HG02852 (cell line): ENCODE measurements around the gene TMEM235.

ENCODE experiments used
- ATAC-seq: cut with Tn5 transposase; IDR thresholded peaks from one replicate; pipeline ENCODE4 v1.9.1; 2021; ENCODE audit warnings: mild to moderate bottlenecking, moderate library complexity; ENCODE audit not compliant: unreplicated experiment

Gene TMEM235

DNA sequence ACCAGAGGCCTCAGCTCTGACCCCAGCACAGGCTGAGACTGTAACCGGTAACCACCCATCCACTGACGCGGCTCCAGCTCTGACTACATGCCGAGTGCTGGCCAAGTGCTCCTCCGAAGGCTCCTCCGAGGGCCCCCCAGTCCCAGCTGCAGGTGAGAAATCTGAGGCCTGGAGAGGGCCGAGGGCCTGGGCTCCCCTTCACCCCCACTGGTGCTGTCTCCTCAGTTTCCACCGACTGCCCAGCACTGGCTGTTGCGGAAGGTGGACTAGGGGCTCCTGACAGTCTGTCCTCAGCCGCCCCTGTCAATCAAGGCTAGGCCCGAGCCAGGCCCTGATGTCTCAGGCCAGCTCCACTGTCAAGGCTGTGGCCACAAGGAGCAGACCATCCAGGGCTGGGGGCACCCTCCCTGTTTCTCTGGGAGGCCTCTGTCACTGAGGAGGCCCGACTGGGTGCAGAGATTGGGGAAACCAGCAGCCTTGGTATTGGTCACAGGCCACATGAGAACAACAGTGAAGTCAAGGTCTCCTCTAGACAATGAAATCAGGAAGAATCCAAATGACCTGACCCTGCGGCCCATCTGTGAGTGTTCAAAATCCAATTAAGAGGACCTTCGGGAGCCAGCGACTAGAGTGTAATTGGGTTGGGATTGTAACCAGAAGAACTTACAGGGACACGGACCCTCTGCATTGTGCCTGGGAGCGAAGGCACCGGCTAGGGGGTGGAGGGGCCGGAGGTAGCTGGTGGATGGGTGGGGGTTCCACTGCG is 5.1 kb downstream of the TMEM235 start:
- no peak for ATAC-seq

DNA sequence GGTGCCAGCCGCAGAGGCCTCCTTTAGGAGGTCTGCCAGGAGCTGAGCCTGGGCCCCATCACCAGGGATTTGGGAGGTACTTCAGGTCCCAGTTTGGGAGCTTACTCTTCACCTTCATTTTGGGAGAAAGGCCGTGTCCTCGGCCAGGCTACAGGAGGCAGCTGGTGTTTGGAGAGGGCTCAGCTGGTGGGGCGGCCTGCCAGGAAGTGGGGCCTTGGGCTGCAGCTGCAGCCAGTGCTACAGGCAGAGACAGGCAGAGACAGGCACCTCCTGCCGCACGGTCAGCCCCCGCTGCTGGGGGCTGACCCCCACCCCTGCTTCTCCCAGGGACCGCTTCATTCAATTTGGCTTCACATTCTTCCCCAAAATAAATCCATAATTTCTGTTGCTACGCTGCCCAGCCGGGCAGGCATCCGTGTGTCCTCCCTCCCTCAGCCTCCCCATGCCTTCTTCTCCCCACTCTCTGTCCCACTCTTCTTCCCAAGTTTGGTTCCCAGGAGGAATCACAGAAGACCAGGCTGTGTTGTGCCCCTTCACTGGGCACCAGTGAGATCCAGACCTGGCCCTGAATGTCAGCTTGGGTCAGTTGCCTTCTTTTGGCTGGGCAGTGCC is 6.1 kb downstream of the TMEM235 start:
- no peak for ATAC-seq

DNA sequence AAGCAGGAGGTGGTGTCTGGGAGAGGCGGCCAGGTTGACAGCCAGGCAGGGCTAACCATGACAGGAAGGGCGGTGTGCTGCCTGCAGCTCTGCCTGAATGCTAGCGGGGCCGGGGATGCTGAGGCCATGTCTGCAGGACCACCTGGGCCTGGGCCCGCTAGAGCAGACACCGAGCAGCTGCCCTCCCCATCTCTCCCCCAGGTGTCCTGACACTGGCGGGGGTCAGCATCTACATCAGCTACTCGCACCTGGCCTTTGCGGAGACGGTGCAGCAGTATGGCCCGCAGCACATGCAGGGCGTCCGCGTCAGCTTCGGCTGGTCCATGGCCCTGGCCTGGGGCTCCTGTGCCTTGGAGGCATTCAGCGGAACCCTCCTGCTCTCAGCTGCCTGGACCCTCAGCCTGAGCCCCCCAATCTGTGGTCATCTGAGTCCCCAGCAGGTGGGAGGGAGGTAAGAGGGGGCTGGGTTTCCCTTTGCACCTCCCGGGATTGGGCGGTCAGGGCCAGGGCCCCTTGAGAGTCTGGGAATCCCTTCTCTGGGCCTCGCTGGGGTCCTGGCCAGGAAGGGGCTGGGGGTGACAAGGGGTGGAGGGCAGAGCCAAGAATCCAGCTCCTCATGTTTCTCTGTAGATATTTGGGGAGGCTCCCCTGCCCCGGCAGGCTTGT is 7.5 kb downstream of the TMEM235 start:
- ATAC-seq = no peak

DNA sequence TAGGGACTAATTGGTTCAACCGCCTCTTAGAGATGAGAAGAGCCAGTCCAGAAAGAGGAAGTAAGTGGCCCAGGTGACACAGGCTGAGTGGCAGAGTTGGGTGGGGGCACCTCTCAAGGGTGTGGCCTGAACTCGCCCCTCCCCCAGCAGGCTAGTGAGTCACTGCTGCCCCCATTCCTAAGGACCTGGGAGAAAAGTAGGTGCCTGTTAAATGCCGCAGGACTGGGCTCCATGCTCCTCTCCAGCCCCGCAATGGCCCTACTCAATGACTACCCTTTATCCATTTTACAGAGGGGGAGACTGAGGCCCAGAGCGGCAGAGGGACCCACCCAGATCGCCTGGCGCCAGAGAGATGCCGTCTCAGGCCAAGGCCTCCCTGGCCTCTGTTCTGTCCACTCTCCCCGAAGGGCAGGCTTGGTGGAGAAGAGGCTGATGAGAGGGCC is 8.1 kb downstream of the TMEM235 start:
- no peak for ATAC-seq

DNA sequence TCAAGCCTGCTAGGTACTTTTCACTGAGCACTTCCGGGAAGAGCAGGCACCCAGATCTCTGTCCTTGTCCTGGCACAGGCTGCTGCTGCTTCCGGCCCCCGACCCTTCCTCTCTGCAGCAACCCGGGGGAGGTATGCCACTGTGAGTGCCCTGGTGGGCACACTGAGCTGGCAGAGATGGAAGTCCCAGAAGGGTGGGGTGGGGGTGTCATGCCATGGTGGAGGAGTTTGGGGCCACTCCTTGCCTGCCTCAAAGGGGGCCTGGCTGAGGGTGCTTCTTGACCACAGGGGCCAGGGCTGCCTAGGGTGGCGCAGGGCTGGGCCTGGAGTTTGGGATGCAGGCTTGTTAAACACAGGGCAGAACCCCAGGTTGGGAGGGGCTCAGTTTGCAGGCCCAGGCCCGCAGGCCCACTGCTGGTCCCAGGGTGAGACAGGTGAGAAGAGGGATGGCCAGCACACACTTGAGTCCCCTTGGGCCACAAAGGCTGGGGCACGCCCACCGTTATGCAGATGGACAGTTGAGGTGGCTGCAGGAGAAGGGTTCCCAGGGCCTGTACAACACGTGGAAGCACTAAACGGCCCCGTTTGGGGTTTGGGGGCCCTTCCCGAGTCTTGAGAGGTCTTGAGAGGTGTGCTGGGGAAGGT is 8.7 kb downstream of the TMEM235 start:
- no peak for ATAC-seq

DNA sequence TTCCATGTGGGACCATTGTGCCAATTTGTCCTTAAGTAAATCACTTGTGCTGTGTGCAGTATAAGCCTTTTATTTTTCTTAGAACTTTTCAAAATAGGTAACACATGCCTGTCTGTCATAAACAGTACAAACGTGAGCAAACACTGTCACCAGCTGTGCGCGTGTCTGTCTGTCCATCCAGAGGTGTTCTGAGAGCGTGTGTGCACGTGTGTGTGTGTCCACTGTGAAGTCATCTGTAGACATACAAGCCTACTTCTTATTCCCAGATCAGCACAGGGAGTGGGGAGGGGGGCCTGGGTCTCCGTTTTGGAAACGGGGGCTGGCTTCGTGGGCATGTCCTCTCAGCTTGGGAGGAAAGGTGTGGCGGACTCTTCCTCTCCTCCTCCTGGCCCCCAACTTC is 9.4 kb downstream of the TMEM235 start:
- ATAC-seq = no peak

DNA sequence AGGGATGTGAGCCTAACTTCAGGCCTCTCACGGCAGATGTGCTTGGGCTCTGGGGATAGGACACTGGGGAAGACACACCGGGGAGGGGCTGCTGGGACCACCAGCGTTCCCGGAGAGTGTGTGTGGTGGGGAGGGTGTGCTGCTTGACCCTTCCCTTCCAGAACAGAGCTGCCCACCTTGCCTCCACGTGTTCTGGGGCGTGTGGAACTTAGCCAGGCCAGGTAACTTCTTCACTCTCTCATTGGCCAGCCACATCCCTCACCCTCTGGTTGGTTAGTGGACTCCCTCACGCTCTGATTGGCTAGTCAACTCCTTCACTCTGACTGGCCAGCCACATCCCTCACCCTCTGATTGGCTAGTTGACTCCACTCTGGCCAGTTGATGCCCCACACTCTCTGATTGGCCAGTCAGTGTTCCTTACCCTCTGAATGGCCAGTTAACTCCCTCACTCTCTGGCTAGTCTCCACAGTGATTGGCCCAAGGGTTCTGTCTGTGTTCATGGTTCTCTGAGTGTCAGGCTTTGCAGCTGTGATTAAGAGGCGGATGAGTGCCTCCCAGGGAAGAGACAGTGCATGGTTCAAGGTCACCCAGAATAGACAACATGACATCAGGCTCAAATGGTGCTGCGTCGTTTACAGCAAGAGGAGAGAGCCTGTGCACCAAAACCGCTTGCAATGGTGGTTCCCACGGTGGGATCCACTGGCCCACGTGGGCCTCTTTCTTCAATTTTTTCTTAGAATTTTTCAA is 10.0 kb downstream of the TMEM235 start:
- ATAC-seq = no peak

DNA sequence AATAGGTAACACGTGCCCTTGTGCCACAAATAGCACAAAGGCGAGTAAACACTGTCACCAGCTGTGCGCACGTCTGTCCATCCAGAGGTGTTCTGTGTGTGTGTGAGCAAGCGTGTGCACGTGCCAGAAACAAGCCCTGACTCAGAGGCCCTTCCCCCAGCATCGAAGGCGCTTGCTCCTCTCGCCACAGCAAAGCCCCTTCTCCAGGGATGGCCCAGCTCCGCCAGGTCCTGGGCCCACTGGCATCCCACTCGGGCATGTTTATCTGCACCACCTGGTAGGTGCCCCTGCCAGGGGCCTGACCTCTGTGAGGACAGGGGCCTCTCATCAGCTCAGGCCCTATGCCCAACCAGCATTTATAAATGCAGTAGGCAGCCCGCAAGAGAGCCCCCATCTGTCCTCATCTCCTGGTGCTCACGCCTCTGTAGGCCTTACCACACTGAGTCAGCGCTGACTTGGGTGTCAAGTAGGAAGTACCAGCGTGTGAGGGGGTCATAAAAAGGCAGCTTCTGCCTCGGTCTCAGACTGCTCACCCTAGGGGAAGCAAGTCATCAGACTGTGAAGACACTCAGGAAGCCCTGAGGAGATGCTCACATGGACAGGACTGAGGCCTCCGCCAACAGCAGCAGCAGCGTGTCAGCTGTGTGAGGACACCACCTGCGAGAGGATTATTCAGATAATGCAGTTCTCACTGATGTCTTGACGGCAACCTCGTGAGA is 10.8 kb downstream of the TMEM235 start:
- ATAC-seq = no peak

DNA sequence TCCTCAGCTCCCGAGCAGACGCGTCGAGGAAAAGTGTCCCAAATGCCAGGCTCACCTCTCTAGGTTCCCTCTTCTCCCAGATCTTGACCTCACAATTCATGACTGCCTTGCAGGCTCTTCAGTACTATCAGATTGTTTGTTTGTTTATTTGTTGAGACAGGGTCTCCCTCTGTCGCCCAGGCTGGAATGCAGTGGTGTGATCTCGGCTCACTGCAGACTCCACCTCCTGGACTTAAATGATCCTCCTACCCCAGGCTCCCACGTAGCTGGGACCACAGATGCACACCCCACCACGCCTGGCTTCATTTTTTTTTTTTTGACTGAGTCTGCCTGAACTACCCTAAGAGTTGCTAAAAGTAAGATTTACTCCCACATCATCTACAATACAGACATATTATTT is 15.9 kb downstream of the TMEM235 start:
- no peak for ATAC-seq

DNA sequence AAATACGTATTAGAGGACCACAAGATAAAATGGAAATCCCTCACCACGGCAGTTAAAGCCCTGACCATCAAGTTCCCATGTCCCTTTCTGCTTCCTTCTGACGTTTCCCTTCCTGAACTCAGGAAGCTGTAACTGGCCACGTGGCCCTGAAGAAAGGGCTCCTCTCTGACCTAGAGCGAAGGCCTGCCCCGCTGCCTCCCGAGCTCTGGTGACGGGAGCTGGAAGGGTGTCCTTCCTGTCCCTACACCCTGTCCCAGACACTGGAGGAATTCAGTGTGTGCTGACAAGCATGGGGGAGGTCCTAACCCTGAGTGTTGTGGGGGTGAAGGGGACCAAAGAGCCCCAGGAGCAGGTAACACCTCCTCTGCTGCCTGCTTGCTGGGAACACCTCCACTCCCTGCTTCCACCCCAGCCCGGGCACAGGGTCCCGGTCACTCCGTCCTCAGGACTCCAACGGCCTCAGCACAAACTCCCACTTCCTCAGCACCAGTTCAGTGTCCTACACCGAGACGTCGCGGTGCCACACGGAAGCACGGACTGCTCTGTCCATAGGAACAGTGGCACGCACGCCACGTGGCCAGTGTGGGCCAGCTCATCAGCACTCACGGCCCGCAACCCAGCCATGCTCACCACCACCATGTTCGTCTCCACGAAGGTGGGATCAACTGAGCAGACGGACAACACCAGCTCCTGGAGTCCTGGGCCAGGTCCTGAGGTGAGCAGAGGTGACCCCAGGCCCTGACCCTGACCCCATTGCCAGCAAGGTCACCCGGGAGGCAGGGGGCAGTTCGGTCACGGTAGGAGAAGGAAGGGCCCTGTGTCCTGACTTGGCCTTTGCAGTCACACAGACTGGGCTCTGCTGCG is 16.9 kb downstream of the TMEM235 start:
- ATAC-seq = no peak

DNA sequence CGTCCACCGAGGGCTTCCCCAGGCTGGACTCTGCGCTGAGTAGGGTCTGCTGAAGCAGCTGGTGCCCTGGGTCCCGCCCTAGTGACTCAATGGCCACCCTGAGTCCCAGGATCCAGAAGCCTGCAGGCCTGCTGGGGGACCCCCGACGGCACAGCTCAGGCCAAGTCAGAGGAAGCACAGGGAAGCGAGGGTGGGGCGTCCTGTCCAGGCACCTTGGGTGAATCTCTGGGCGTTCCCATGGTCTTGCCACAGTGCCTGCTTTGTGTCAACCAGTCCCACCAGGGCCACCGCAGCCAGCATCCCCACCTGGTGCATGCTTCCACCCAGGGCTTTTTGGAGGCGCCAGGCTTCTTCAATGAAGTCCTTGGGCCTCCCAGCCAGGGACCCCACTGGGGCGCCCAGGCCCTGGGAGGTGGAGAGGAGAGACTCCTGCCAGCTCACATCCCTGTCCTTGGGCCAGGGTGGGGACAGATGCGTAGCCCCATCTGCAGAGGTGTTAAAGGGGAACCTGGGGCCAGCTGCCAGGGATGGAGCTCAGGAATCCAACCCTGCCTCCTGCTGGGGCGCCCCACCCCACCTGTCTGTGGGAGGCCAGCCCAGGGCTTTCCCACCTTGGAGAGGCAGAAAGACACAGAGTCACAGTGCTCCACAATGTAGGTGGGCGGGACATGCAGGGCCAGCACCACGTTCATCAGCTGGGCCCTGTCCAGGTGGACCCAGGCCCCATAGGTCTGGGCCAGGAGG is 17.8 kb downstream of the TMEM235 start:
- no peak for ATAC-seq

DNA sequence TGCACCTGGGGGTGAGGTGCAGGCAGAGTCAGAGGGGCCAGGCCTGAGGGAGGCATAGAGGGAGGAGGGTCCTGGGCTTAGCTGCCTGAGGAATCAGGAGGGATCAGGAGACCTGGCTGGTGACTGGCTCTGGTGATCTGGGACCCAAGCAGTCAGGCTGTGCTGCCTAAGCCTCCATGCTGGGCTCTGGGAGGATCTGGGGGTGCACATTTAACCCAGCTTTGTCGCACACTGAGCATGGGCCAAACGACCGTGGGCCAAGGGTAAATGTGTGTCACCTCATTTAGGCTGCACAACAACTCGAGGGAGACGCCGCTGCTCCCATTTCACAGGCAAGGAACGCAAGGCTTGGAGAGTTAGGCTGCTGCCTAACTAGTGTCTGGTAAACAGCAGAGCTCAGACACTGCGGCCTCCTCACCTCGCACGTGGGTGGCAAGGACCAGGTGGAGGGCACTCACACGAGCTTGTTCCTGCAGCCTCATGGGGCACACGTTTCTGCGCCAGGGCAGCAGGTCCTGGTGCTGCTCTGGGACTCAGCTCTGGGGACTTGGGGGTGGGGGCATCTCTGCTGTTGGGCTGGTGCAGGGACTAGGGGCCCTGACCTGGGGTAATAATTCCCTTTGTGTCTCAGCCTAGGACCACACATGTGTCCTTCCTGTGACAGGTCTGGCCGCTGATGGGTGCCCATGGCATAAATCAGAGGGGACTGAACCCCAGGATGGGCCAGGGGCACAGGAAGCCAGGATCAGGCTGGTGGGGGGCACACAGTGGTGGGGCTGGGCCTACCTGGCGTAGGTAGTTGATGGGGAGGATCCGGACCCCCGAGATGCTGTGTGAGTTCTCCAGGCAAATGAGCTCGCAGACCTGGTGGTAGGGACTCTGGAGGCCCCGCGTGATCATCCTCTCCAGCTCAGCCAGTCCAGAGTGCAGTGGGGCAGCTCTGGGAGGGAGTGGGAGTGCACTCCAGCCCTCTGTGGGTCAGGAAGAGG is 18.7 kb downstream of the TMEM235 start:
- ATAC-seq = no peak

DNA sequence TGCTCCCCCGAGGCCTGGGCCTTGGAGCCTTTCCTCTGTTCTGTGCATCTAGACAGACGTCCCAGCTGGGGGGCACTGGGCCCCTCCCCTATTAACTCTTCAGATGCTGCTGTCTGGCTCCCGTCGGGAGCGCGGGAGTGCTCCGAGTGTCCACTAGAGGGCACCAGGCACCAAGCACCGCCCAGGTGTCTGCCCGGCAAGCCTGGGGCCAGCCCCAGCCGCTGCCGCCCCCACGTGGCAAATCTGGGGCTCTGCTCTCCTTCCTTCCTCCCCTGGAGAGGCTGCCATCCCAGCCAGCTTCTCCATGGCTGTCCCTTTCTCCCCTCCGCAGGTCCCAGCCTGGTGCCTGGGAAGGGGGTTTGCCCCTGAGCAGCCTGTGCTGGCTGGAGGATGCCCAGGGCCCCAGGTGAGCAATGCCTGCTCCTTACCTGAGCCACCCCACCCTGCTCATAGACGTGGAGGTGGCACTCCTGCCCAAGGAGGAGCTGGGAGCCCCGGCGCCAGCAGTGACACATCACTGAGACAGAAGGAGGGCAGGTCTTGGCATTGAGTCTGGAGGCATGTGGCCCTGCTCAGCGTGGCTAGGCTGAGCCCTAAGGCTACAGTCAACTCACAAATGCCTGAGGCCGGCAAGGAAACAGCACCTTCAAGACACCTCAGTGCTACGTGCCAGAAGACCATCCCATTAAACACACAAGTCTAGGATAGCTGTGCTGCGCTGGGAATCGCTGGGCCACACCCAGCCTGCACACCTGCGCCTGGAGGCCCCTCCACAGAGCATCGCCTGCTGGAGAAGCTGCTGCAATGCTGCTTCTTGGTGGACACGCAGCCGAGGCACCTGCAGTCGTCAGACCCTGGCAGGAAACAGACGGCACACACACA is 19.7 kb downstream of the TMEM235 start:
- peak; percentile 49 for ATAC-seq

DNA sequence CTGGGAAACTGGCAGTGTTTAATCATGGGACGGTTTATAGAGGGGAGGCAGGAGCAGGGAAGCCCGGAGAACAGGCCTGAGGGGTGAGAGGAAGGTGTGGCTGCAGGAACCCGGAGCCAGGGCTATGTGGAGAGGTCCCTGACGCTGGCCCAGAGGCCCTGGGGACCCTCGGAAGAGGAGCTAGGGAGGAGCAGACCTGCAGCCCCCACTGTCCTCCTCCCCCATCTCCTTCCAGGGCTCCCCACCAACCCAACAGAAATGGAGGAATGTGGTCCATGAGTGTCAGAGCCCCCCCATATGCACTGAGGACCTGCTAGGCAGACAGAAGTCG is 20.3 kb downstream of the TMEM235 start:
- ATAC-seq = no peak

DNA sequence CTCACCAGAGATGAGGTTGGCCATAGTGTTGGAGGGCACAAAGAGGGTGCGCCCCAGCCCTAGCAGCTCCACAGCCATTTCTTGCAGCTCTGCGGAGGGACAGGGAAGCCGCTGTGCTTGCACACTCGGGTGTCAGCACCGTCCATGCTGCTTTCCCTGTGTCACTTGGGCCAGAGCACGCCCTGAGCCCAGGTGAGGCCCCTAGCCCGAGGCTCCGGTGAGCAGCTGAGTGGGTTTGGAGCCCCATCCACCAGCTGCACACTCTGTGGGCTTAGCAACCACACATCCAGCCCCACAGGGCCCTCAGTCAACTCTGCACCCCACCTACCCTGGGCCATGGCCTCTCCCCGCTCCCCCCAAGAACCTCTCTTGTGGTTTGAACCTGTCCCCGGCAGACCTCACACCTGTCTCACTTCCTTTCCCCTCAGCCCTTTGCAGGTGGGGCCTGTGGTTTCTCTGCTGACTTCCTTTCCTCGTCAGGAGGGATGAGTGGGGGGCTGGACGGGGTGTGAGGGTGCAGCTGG is 20.7 kb downstream of the TMEM235 start:
- ATAC-seq = no peak
